Loucy (cell line): ENCODE measurements around the gene LCE3B.

Source experiments
- H2AFZ ChIP-seq: fragments of 200-600 bp; sonication (generic); 2 replicates; pipeline ENCODE4 v1.6.0; 2016; ENCODE audit warnings: antibody characterized with exemption, mild to moderate bottlenecking, low read length, moderate library complexity
- H3F3A ChIP-seq: fragments of 200-600 bp; 2 replicates; pipeline ENCODE4 v1.6.0; 2016; ENCODE audit warnings: antibody characterized with exemption, low read depth, mild to moderate bottlenecking
- H3K27me3 ChIP-seq: fragments of 200-600 bp; sonication (generic); 2 replicates; pipeline ENCODE4 v1.6.1; 2014; ENCODE audit warnings: low read length, mild to moderate bottlenecking; ENCODE audit not compliant: insufficient read depth, poor library complexity, severe bottlenecking
- H3K36me3 ChIP-seq: fragments of 200-600 bp; sonication (generic); 2 replicates; pipeline ENCODE4 v1.6.1; 2016; ENCODE audit warnings: low read length; ENCODE audit not compliant: insufficient read depth
- H3K4me1 ChIP-seq: fragments of 200-600 bp; sonication (generic); 2 replicates; pipeline ENCODE4 v1.5.1; 2014; ENCODE audit warnings: low read length, mild to moderate bottlenecking; ENCODE audit not compliant: insufficient read depth, poor library complexity, severe bottlenecking
- H3K4me2 ChIP-seq: fragments of 200-600 bp; sonication (generic); 2 replicates; pipeline ENCODE4 v1.6.0; 2014; ENCODE audit warnings: antibody characterized with exemption, low read length, low read depth, mild to moderate bottlenecking; ENCODE audit not compliant: poor library complexity, severe bottlenecking
- H3K4me3 ChIP-seq: fragments of 200-600 bp; sonication (generic); 2 replicates; pipeline ENCODE4 v1.5.1; 2014; ENCODE audit warnings: low read length, mild to moderate bottlenecking, mixed read lengths; ENCODE audit not compliant: poor library complexity, severe bottlenecking
- H3K79me2 ChIP-seq: fragments of 200-600 bp; sonication (generic); 2 replicates; pipeline ENCODE4 v1.6.1; 2014; ENCODE audit warnings: low read length; ENCODE audit not compliant: insufficient read depth
- H3K9ac ChIP-seq: fragments of 200-600 bp; sonication (generic); 2 replicates; pipeline ENCODE4 v1.6.0; 2014; ENCODE audit warnings: mild to moderate bottlenecking, low read depth, low read length, moderate library complexity; ENCODE audit not compliant: poor library complexity, severe bottlenecking
- H3K9me2 ChIP-seq: fragments of 200-600 bp; sonication (generic); replicated peaks from 2 replicates; pipeline ENCODE4 v1.6.1; 2016; ENCODE audit warnings: low read depth, low read length, mixed read lengths
- H3K9me3 ChIP-seq: fragments of 200-600 bp; sonication (generic); 2 replicates; pipeline ENCODE4 v1.6.1; 2014; ENCODE audit warnings: mild to moderate bottlenecking, antibody characterized with exemption, low read length, low read depth; ENCODE audit not compliant: insufficient read depth
- H4K20me1 ChIP-seq: fragments of 200-600 bp; sonication (generic); 2 replicates; pipeline ENCODE4 v1.6.0; 2014; ENCODE audit warnings: antibody characterized with exemption, low read length, mild to moderate bottlenecking; ENCODE audit not compliant: insufficient read depth, poor library complexity, severe bottlenecking
- EZH2phosphoT487 ChIP-seq: fragments of 200-600 bp; IDR thresholded peaks from 2 replicates; pipeline ENCODE4 v1.6.1; 2018; ENCODE audit warnings: antibody characterized with exemption, mild to moderate bottlenecking, moderate library complexity, borderline replicate concordance
- TF ChIP-seq, protein P1 (sequence below): fragments of 200-600 bp; sonication (generic); conservative IDR thresholded peaks from 2 replicates; pipeline ENCODE4 v1.5.1; 2014; ENCODE audit warnings: mild to moderate bottlenecking, antibody characterized with exemption, low read length

The LCE3B gene

DNA sequence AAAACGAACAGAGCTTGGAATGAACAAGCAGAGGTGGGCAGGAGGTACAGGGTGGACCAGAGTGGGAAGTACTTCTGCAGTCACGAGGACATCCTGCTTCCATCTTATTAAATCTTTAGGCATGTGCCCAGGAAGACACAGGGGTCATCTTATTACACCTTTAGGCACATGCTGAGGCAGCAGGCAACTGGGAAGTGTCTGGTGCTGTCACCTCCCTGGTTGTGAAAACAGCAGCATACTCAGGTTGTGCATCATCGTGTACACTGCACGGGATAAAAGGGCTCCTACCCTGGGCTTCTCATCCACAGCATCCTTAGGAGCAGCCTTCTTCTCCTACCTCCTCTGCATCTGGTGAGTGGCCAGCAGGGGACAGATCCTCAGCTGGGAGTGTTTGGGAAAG, 13.7 kb upstream of the LCE3B start, which contains the start of gene LCE3C:
Gene LCE3C (plus strand): TSS at position 301 of the 400 bp plus-strand sequence. CDS start 498 bp downstream, outside the sequence.
- no peak within 1 kb of the TSS for H3K4me2 ChIP-seq
- H3K27me3 ChIP-seq = no peaks in the 10 kb centered on the region
- H3K4me1 ChIP-seq = no peaks in the 10 kb centered on the region
- H3K79me2 ChIP-seq = no peaks in the 10 kb centered on the region
- H3F3A ChIP-seq = no peaks in the 10 kb centered on the region
- no peaks in the 10 kb centered on the region for H4K20me1 ChIP-seq
- H3K9me2 ChIP-seq = no peaks in the 10 kb centered on the region
- H3K36me3 ChIP-seq = no peaks in the 10 kb centered on the region
- H3K4me3 ChIP-seq = no peak within 1 kb of the TSS
- H2AFZ ChIP-seq = no peak within 1 kb of the TSS
- no peak within 1 kb of the TSS for H3K9ac ChIP-seq
- no peak for TF ChIP-seq EZH2phosphoT487
- TF ChIP-seq, protein P1, sequence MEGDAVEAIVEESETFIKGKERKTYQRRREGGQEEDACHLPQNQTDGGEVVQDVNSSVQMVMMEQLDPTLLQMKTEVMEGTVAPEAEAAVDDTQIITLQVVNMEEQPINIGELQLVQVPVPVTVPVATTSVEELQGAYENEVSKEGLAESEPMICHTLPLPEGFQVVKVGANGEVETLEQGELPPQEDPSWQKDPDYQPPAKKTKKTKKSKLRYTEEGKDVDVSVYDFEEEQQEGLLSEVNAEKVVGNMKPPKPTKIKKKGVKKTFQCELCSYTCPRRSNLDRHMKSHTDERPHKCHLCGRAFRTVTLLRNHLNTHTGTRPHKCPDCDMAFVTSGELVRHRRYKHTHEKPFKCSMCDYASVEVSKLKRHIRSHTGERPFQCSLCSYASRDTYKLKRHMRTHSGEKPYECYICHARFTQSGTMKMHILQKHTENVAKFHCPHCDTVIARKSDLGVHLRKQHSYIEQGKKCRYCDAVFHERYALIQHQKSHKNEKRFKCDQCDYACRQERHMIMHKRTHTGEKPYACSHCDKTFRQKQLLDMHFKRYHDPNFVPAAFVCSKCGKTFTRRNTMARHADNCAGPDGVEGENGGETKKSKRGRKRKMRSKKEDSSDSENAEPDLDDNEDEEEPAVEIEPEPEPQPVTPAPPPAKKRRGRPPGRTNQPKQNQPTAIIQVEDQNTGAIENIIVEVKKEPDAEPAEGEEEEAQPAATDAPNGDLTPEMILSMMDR = no peak
- no peaks in the 10 kb centered on the region for H3K9me3 ChIP-seq

DNA sequence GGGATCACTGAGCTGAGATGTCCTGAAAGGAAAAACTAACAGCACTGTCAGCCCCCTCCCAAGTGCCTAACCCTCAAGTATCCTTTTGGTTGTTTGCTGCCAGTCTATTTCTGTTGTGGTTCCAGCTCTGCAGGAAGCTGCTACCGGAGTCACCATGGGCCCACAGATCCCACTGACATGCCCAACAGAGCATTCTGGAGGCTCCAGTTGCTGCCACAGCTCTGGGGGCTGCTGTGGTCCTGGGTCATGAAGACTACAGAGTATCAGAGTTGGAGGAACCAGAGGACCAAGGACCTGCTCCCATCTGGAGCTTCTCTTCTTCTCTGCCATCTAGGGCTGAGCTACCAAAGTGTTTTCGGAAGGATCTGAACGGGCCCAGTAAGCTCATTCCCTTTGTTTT, 8.4 kb downstream of the LCE3B start:
- no peak overlapping the region for H3K4me2 ChIP-seq
- H3K36me3 ChIP-seq = no peaks in the 10 kb centered on the region
- H3K9ac ChIP-seq = no peak overlapping the region
- TF ChIP-seq EZH2phosphoT487 = no peak
- TF ChIP-seq, protein P1 = no peak
- H3K9me2 ChIP-seq = no peaks in the 10 kb centered on the region
- H3K27me3 ChIP-seq = no peaks in the 10 kb centered on the region
- no peak overlapping the region for H2AFZ ChIP-seq
- H3K4me3 ChIP-seq = no peak overlapping the region
- H3K79me2 ChIP-seq = no peaks in the 10 kb centered on the region
- H3K4me1 ChIP-seq = no peaks in the 10 kb centered on the region
- H3K9me3 ChIP-seq = peaks cover 10% of the 10 kb centered on the region; the same call in 1 of the 2 replicates
- no peaks in the 10 kb centered on the region for H3F3A ChIP-seq
- no peaks in the 10 kb centered on the region for H4K20me1 ChIP-seq

DNA sequence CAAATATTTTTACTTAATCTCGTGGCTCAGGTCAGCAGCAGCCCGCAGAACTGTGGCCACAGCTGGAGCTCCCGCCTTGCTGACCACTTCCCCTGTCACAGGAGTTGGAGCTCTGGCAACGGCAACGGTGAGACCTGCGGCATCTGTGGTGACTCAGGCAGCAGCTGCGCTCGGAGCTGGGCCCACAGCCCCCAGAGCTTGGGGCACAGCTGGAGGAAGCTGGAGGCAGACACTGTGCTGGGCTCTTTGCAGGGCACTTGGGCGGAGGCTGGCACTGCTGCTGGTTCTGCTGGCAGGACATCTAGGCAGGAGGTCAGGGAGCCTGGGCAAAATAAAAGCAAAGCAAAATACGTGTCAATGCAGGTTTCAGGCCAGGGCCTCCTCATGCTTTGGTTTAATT, 9.2 kb downstream of the LCE3B start, which contains the start of gene LCE3A:
Gene LCE3A (minus strand): TSS at position 301 of the 400 bp plus-strand sequence. CDS start 0 bp downstream, at position 301.
- H3K79me2 ChIP-seq = no peaks in the 10 kb centered on the region
- H2AFZ ChIP-seq = no peak within 1 kb of the TSS
- H3K4me2 ChIP-seq = no peak within 1 kb of the TSS
- no peaks in the 10 kb centered on the region for H3K4me1 ChIP-seq
- H3K27me3 ChIP-seq = no peaks in the 10 kb centered on the region
- H3K9me3 ChIP-seq = peaks cover 10% of the 10 kb centered on the region; the same call in 1 of the 2 replicates
- no peaks in the 10 kb centered on the region for H3K36me3 ChIP-seq
- TF ChIP-seq EZH2phosphoT487 = no peak
- TF ChIP-seq, protein P1 = no peak
- no peak within 1 kb of the TSS for H3K4me3 ChIP-seq
- H3K9ac ChIP-seq = no peak within 1 kb of the TSS
- H3F3A ChIP-seq = no peaks in the 10 kb centered on the region
- no peaks in the 10 kb centered on the region for H4K20me1 ChIP-seq
- no peaks in the 10 kb centered on the region for H3K9me2 ChIP-seq
